Stimulated activated CD4-positive, alpha-beta T cell treated with anti-CD3 and anti-CD28 coated beads, Interleukin-12 subunit alpha, Interleukin-12 subunit beta, amount 100 ng/mL, for 48 hours (primary cell): ENCODE results near the gene SNRPD1.
"Not testable (repeated sequence)": the region's sequence is repeated elsewhere in the genome, so short reads cannot be mapped to it uniquely, and the experiment has no call there.

Experiments
- DNase-seq, 3 donors: peaks; one replicate each; pipeline ENCODE4 v3.0.0-alpha.2; 2020; ENCODE audit warnings: low read depth in 2 of 3, low spot score in 1 of 3

The SNRPD1 gene

DNA sequence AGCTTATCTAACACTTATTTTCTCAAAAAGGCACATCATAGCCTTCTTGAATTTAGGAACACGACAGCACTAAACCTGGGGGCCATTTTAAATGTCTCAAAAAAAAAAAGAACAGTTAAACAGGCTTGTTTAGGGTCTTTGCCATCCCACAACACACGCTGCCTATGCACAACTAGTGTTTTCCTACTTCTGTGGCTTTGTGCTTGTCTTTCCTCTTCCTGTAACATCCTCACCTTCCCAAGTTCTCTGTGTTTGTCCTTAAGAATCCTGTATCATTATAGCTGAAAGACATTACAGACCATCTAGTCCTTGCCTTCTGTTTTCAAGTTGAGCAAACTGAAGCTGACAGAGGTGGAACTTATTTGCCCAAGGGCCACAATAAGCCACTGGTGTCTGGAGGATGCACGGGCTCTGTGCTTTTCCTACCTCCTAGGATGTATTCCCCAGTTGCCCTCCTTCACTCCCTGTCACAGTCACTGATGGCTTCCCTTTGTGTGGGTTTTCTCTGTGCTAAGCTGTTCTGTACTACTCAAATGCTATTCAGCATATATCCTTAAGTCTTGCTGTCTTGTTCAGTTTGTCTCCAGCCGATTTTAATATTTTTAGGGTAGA lies 22.6 kb downstream of the SNRPD1 start:
- DNase-seq, result no peak

- DNase-seq, result no peak
These were observed 24.7 kb downstream of the SNRPD1 start for GRCh38 chr18:21636769-21637168.

- DNase-seq, result no peak
These were observed 26.7 kb downstream of the SNRPD1 start for GRCh38 chr18:21638822-21639221.

GRCh38 chr18:21640375-21640774 lies 28.3 kb downstream of the SNRPD1 start:
- not testable (repeated sequence) for DNase-seq

DNA sequence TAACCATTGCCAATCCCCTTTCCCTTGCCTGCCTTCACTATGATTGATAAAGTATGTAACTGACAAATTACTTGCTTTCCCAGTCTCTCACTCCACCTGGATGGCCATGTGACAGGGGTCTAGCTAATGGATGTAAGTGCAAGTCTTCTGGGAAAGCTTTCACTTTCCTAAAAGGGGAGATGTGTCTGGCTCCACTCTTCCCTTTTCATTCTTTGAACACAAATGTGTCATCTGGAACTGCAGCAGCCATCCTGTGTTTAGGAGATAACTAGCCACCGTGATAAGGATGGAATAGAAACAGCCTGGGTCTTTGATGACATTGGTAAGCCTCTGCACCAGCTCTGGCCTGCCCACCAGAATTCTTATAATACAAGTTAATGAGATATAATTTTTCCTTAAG lies 38.2 kb downstream of the SNRPD1 start:
- DNase-seq, result no peak

DNA sequence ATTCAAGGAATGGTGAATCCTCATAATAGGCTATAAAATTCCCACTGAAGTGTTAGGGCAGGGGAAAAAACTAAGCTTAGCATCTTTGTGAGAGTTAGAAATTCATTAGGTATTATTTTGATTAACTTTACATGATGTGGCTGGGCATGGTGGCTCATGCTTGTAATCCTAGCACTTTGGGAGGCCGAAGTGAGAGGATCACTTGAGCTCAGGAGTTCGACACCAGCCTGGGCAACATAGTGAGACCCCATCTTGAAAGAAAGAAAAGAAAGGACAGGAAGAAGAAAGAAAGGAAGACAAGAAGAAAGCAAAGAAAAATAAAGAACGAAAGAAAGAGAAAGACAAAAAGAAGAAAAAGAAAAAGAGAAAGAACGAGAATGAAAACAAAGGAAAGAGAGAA lies 40.0 kb downstream of the SNRPD1 start:
- no peak for DNase-seq

DNA sequence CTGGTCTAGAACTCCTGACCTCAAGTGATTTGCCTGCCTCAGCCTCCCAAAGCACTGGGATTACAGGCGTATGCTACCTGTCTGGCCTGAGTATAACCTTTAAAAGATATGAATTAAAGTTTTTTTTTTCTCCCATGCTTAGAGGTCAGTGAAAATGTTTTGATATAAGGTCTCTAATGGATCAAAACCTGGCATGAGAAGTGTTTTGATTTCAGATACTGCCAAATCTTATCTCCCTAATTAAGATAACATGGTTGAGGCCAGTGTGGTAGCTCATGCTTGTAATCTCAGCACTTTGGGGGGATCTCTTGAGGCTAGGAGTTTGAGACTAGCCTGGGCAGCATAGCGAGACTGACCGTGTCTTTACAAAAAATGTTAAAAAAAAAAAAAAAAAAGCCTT lies 41.2 kb downstream of the SNRPD1 start:
- no peak for DNase-seq

- no peak for DNase-seq
These were observed 44.3 kb downstream of the SNRPD1 start for GRCh38 chr18:21656402-21656801.

DNA sequence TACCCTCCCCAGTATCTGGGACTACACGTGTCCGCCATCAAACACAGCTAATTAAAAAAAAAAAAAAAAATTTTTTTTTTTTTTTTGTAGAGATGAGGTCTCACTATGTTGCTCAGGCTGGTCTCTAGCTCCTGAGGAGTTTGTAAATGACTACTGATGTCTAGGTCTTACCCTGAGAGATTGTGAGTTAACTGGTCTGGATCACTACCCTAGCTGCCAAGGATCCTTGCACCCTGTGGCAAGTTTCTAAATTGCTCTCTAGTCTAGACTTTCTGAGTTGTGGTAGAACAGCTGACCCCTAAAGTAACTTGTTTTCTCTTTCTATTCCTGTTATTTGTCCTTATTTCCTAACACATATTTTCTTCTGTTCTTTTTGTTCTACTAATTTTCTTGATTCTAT lies 48.0 kb downstream of the SNRPD1 start:
- DNase-seq, result no peak

- no peak for DNase-seq
These were observed 50.5 kb downstream of the SNRPD1 start for GRCh38 chr18:21662581-21662980.

DNA sequence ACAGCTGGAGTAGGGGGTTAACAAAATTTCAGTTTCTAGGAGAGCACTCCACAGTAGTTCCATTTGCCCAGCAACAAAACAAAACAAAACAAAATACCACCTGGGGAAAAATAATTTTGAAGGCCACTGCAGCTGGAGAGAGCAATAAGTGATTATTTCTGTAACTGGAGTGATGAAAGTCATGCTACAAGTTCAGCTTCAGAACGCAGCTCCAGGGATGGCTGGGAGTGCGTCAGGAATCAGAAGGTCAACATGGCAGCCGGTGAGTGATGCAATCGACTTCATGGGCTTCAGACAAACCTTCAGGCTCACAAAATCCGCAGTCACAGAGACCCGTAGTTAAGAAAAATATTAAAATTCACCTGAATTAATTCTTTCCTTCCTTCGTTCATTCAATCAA lies 51.5 kb downstream of the SNRPD1 start:
- DNase-seq, result no peak

DNA sequence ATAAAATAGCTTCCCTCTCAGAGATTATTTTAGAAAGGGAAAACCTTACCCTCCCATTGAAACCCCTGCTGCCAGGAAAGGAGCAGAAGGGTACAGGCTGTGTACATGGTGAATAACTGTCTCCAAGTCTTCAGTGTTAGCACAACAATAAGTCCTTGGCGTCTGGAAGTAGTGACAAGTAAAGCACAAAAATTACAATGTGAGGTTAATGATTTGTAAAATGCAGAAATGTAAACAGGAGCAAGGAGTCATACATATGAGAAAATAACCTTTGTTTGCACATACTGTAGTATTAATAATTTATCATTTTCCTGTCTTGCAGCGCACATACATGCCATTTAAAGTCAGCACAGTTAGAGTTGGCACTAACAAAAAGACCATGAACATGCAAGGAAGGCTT lies 52.0 kb downstream of the SNRPD1 start:
- no peak for DNase-seq

- DNase-seq, result no peak
These were observed 57.7 kb downstream of the SNRPD1 start for GRCh38 chr18:21669736-21670285.

DNA sequence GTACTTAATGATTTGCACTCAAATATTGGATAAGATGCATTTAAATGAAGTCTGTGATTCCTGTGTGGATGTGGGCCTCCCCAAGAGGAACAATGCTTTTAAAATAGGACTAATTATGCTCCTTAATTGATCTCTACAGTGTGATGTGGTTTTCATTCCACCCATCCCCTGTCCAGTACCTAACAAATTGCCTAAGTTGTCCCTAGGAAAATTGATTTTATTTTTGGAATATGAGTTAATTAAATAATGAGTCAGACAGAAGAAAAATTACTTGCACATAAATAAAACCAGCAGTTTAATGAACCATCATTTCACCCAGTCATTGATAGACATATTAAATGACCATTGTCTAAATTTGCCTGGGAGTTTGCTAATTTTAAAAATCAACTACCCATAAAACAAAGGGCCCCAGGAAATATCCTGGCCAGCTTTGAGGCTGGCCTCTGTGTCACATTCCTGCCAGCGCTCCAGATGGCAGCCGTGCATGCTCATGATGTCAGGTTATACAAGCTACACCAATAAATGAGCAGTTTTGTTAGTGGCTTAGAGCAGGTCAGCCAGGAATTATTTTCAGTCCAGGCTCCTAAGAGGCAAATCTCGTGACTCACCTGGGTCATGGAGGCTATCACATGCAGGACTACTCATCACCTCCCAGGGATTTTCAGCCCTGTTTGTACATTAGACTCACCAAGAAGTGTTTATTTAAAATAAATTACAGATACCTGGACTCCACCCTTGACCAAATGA lies 60.6 kb downstream of the SNRPD1 start:
- DNase-seq, result no peak

DNA sequence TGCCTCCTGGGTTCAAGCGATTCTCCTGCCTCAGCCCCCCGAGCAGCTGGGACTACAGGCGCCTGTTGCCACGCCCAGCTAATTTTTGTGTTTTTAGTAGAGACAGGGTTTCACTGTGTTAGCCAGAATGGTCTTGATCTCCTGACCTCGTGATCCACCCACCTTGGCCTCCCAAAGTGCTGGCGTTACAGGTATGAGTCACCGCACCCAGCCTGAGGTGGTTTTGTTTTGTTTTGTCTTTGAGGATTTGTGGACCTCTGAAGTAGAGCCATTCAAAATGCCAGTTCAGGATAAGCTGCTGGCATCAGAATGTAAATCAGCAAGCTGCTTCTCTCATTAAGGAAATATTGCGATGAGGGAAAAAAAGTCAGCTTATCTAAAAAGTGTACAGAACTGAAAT lies 63.2 kb downstream of the SNRPD1 start:
- DNase-seq, result peak in 1 of 3 donors; percentile 9

DNA sequence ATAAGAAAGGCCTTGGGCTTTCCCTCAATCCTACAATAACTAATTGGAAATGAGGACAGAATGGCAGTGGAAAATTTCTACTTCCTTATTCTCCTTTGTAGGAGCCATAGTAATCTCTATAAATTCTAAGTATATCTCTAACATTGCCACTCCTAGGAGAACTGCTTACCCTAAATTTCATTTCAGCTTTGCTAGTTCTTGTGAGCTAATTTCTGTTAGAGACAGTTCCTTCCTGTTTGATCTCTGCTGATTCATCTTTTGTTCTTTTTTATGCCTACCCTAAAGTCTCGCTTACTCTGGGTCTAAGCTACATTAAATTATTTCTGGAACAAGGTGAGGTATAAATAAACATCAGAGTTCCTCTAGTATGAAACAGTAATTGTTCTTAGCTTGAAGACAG lies 66.7 kb downstream of the SNRPD1 start:
- DNase-seq, result no peak

DNA sequence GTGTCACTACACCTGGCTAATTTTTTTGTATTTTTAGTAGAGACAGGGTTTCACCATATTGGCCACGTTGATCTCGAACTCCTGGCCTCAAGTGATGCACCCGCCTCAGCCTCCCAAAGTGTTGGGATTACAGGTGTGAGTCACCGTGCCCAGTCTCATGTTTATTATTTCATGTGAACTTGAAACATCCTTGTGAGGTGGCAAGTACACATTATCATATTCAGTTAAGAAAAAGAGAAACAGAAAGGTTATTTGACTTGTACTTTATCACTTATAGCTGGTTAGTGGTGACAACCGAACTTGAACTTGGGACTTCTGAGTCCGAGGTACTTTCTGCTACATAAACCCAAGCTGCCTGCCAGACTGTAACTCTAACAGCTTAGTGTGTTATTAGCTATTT lies 68.0 kb downstream of the SNRPD1 start:
- no peak for DNase-seq

- no peak for DNase-seq
These were observed 70.4 kb downstream of the SNRPD1 start for GRCh38 chr18:21682371-21683051.
